Putamen (tissue), 1 donor: ENCODE measurements around the gene FGD4.
A peak's percentile ranks its signal among the peaks of the same experiment; 100 is the strongest.

Experiments used
- DNase-seq: peaks from one replicate; pipeline ENCODE4 v3.0.0-alpha.2; 2016; ENCODE audit warnings: low spot score

FGD4 gene

GRCh38 chr12:32606443-32606842, 207.1 kb downstream of the FGD4 start:
- no peak for DNase-seq

- no peak for DNase-seq
These were observed 210.6 kb downstream of the FGD4 start for GRCh38 chr12:32609966-32610365.

DNA sequence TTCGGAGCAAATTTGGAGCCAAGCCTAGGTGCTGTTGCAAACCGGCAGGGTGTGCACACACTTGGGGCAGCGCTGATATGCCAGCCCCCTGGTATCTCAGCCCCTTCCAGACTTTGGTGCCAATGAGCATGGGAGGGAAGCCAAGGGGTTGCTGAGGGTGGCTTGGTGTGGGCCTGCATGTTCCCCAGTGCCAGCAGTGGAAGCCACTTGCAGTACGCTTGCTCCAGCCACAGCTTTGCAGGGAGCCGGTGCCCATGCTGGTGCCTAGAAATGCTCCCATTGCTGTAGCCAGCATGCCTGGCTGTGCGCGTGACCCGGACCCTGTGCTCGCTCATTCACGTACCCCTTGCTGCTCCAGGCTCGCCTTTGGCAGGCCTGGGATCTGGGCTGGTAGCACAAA, 212.6 kb downstream of the FGD4 start:
- DNase-seq, result peak; percentile 12

- no peak for DNase-seq
These were observed 213.6 kb downstream of the FGD4 start for GRCh38 chr12:32612658-32613614.

GRCh38 chr12:32615441-32615840, 216.1 kb downstream of the FGD4 start:
- DNase-seq, result no peak

- DNase-seq, result no peak
These were observed 218.2 kb downstream of the FGD4 start for GRCh38 chr12:32617534-32617933.

DNA sequence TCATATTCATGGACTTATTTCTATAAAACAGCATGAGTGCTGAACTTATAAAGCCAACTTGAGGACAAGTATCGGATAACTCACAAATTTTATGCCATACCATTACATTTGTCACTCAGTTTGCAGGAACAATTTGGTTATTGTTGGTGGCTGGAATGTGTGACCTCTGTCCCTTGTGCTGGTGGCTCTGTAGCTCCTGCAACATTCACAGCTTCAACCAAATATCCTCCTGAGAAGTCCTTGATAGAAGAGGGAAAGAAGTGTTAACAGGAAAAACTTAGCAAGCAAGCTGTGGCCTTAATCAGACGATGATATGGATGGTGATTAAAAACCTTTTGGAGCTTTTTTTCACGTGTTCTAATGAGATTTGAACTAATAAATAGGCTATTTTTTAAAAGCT, 218.8 kb downstream of the FGD4 start:
- no peak for DNase-seq

DNA sequence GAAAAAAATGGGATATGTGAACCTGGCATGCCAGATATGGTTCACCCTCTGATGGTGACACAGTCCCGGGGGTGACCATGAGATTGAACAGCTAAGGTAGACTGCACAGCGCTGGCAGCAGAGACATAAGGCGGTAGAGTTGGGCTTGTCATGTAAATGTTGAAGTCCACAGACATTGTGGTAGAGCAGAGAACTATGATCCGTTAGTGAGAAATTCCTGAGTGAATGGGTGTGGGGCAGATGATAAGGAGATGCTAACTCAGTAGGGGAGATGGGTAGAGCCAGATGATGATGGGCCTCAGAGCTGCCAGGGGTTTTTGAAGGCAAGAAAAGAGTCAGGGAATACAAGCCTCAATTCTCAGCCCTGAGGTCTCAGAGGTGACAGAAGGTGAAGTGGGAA, 228.6 kb downstream of the FGD4 start:
- DNase-seq, result no peak

- no peak for DNase-seq
These were observed 242.0 kb downstream of the FGD4 start for GRCh38 chr12:32641287-32641901.

DNA sequence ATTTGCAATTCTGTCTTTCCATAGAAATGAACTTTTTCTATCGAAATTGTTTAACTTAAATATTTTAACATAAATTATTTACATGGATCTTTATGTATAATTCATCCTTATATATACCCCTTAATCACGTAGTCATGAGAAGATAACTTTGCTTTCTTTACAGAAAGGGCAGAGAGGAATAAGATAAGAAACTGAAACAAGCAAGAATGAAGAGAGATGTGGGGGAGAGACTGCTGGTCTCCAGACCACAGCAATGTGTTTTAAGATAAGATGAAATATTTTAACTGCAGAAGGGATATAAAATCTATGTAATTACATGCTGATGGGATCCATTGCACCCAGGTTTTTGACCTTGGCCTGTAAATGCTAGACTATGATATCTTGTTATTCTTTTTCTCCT, 245.1 kb downstream of the FGD4 start:
- DNase-seq, result no peak

DNA sequence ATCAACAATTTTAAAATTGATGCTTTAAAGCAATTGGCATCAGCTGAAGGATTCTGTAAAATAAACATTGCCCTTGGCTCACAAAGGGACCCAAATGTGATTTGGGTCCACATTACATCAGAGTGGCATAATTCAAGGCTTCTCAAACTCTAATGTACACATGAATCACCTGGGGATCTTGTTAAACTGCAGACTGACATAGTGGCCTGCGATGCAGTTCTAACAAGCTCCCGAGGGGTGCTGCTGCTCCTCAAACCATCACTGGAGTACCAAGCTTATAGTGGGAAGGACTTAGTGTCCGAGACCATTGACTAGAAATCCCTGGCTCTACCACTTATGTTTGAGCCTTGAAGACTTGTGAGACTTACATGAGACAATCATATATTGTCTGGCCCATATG, 247.9 kb downstream of the FGD4 start:
- no peak for DNase-seq

DNA sequence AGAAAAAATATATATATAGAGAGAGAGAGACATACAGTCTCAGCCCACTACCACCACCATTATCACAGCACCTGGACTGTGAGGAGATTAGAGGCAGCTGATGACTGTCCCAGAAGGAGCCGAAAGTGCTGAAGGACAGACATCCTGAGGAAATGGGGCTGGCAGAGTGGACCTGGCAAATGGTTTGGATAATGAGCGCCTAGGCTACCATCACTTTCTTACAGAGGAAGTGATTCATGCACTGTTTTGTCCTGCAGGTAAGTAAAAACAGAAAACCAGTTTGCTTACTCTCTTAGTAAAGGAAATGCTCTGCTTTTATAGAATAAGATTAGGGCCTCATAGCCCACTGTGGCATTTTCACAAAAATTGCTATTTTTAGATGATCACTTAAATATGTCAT, 251.2 kb downstream of the FGD4 start:
- DNase-seq, result no peak

- no peak for DNase-seq
These were observed 252.0 kb downstream of the FGD4 start for GRCh38 chr12:32651151-32651955.

DNA sequence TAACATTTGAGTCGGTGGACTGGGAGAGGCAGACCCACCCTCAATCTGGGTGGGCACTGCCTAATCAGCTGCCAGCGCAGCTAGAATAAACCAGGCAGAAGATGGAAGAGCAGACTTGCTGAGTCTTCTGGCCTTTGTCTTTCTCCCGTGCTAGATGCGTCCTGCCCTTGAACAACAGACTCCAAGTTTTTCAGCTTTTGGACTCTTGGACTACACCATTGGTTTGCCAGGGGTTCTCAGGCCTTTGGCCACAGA, 252.5 kb downstream of the FGD4 start:
- DNase-seq, result no peak

GRCh38 chr12:32659908-32660440, 260.6 kb downstream of the FGD4 start:
- DNase-seq, result no peak

DNA sequence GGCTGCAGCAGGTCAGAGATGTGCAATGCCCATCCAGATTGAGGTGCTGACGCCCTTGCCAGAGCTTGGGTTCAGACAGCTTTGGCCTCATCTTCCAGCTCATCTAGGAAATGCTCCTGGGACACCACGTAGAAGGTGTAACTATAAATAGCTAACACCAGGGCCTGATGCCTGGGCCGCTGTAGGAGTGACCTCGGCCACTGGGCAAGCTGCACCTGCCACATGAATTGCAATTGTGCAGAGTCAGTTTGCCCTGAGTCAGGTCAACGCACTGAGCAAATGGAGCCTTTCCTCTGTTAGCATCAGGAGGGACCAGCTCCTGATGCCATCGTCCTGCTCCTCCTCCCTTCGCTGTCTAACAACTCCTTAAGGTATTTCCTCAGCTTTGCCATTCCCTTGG, 262.3 kb downstream of the FGD4 start:
- DNase-seq, result no peak

DNA sequence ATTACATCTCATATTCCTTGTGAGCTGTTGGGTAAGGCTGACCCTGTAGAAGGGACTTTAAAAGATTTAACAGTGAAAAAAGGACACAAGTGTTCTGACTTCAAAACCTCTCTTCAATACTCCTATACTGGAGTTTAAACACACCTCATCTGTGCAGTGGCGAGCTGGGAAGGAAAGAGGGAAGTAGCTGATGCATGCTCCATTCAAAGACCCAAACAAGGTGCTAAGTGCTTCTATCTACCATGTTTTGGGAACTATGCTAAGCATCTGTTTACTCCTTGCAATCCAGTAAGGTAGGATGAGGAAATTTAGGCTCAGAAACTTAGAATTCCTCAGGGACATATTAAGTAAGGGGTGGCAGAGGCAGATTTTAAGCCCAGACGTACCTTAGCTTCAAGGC, 263.3 kb downstream of the FGD4 start:
- no peak for DNase-seq

DNA sequence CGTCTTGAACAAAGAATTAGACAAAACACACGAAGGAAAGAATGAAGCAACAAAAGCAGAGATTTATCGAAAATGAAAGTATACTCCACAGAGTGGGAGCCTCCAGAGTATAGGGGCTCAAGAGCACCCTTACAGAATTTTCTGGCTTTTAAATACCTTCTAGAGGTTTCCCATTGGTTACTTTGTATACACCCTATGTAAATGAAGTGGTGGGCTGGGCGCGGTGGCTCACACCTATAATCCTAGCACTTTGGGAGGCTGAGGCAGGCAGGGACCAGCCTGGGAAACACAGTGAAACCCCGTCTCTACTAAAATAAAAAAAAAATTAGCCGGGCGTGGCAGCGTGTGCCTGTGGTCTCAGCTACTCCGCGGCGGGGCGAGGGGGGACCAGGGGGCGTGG, 266.7 kb downstream of the FGD4 start:
- no peak for DNase-seq

DNA sequence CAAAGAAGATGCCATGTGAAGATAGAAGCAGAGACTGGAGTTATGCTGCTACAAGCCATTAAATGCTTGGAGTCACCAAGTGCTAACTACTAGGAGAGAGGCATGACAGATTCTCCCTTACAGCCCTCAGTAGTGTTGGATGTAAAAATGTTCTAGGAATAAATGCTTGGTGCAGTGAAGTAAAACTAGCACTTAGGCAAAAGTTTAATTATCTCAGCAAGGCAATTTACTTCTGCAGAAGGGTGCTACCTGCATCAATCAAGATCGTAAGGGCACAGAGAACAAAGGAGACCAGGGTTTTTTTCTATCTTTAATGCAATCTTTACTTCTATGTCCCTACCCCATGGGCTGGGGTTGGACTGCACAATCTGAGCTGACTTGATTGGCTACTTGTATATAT, 270.2 kb downstream of the FGD4 start:
- DNase-seq, result no peak

DNA sequence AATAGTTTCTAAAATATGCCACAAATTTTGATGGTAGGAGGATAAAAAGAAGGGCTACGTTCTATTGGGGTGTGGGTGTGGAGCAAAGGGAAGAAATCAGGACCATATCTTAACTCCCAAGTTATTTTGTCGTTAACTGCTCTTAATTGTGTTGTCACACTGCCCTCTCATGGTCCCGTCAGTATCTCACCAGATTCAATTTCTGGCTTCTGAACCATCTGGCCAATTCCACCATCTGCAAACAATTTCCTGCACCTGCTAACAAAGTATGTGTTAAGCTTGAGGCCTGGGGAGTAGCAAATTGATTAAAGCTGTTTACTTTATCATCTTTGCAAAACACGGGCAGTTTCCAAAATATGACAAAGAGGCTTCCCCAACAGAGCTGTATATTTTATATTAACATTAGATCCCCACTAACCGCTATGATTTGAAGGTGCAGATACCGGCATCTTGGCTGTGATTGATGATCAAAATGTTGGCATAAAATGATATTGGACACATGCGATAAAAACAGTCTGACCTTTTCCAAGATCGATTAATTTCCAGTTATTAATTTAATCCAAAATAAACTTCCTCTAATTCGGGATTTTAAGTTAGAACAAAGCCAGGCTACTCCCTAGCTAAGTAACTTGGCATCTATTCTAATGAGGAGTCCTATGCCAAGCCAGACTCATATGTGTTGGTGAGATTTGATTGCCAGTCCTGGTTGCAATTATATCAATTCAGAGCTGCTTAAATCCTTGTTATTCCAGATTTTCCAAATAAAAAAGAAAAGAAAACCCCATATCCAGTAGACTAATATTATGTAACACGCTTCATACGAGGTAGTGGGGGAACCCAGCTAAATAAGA, 272.8 kb downstream of the FGD4 start:
- peak; percentile 47 for DNase-seq

DNA sequence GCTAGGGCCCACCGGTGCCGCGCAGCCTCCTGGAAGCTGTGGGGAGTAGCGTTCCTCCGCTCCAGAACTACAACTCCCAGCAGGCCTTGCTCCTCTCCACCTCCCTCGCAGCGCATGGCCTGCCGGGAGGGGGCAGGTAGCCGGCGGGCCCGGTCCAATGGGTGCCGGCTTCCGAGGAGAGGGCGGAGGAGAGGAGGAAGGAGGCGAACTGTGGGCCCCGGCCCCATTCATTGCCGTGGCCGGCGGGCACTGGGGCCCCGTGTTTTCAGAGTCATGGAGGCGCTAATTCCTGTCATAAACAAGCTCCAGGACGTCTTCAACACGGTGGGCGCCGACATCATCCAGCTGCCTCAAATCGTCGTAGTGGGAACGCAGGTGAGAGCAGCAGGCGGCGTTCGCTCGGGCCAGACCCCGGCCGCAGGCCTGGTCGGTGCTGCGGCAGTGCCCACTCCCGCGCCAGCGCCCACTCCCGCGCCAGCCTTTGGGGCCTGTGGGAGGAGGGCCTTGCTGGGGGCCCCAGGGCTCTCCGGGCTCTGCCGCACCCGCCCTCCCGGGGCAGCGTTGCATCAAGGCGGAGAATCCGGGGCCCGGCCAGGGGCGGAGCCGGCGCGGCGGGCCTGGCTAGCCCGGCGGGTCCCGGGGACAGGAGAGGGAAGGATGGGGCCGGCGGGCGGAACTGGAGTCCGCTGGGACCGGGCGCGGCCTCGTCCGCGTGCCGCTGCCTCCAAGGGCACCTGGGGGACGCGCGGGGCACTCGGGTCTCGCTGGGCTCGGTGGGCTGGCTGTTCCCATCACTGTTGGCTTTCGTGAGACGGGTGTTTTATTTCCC, 279.9 kb downstream of the FGD4 start, which contains the start of gene DNM1L:
Gene DNM1L, plus strand, starts transcription at position 211 of the 829 bp plus-strand sequence. Its CDS starts 63 bp downstream, at position 274.
- peak; percentile 97 for DNase-seq
